Glomerular visceral epithelial cell (primary cell): ENCODE data around the gene PITPNC1.
"Not testable (repeated sequence)": the region's sequence is repeated elsewhere in the genome, so short reads cannot be mapped to it uniquely, and the experiment has no call there.

Experiments used
- DNase-seq: peaks from one replicate; pipeline ENCODE4 v3.0.0-alpha.2; 2016; ENCODE audit errors: extremely low spot score

The PITPNC1 gene

DNA sequence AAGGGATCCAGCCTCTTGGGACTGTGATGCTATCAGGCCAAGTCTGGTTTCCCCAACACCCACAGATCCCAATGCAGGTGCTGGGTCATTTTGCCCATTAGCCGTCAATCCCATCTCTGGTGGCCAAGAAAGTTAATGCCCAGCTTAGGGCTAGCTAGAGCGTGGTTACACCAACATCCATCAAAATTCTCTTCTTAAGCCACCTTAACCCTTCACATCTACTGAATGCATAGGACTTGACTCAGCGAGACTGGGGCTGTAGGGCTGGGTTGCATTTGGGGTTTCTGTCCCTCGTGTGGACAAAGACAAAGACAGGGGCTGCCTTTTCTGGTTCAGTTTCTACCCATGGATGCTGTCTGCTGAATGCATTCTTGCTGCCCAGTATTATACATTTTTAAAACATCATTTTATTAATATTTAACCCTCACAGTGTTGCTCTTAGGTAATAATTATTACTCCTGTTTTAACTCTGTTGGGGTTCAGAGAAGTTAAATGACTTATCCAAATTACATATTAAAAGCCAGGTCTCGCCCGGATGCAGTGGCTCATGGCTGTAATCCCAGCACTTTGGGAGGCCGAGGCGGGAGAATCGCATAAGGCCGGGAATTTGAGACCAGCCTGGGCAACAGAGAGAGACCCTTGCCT lies 199.5 kb downstream of the PITPNC1 start:
- DNase-seq: peak; percentile 30

DNA sequence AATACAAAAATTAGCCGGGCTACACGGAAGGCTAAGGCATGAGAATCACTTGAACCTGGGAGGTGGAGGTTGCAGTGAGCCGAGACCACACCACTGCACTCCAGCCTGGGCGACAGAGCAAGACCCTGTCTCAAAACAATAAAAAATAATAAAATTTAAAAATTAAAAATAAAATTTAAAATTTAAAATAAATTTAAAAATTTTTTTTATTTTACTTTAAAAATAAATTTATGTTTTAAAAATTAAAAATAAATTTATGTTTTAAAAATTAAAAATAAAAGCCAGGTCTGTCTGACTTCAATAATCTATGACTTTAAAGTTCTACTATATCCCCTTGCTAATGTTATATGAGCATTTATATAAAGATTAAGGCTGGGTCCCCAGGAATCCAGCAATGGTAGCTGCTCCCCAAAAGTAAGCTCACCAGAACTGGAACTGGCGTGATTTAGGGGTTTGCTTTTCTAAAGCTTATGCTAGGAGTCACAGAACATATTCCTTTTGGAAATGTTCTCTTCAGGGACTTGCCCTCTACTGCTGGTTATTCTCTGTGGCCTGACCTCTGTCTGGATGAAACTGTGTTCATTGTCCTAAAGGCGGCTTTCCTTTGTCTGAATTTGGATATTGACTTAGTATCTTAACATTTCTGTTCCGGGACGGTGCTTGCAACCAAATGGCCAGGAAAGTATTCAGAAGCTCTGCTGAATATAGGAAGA lies 200.5 kb downstream of the PITPNC1 start:
- no peak for DNase-seq

GRCh38 chr17:67578142-67578457 lies 201.0 kb downstream of the PITPNC1 start:
- no peak for DNase-seq

- DNase-seq: not testable (repeated sequence)
These were observed 201.8 kb downstream of the PITPNC1 start for GRCh38 chr17:67578679-67579405.

GRCh38 chr17:67582673-67583081 lies 205.6 kb downstream of the PITPNC1 start:
- DNase-seq: no peak

- no peak for DNase-seq
These were observed 208.1 kb downstream of the PITPNC1 start for GRCh38 chr17:67585077-67585602.

DNA sequence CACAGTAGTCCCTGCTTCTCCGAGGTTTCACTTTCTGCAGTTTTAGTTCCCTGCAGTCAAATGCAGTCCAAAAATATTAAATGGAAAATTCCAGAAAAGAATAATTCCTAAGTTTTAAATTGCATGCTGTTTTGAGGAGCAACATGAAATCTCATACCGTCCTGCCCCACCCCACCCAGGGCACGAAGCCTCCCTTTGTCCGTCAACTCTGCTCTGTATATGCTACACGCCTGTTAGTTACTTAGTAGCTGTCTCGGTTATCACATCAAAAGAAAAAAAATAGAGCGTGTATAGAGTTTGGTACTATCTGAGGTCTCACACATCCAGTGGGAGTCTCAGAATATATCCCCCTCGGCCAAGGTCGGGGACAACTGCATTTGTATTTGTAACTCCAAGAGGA lies 211.2 kb downstream of the PITPNC1 start:
- DNase-seq: no peak

GRCh38 chr17:67594115-67594880 lies 217.2 kb downstream of the PITPNC1 start:
- peak; percentile 35 for DNase-seq

DNA sequence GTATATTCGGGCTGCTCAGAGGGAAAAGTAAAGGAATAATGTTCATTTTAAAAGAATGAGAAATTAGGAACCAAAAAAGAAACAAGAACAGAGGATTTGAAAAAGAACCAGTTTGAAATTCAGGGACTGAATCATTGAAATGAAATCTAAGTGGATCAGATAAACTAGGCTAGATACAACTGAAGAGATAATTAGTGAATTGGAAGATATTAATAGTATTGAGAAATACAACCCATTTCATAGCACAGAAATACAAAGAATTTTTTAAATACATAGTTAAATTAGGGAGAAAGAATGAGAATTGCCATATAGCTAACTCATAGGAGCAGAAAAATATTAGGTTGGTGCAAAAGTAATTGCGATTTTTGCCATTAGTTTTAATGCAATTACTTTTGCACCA lies 223.3 kb downstream of the PITPNC1 start:
- DNase-seq: no peak

GRCh38 chr17:67601897-67602296 lies 224.8 kb downstream of the PITPNC1 start:
- no peak for DNase-seq

DNA sequence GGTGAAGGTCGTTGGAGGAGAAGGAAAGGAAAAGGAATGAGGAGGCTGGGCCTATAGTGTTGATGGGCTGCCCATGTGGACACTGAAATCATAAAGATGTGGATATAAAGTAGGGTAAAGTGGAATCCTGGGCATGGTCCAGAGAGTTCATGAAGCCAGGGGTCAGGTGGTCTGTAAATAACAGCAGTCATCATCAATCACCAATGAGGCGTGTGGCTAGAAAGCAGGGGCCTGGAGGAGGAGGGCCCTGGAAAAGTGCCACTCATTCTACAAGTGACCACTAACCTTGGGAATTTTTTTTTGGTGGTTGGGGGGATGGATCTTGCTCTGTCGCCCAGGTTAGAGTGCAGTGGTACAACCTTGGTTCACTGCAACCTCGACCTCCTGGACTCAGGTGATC lies 225.4 kb downstream of the PITPNC1 start:
- no peak for DNase-seq

- peak; percentile 46 for DNase-seq
These were observed 225.9 kb downstream of the PITPNC1 start for GRCh38 chr17:67602974-67603373.

DNA sequence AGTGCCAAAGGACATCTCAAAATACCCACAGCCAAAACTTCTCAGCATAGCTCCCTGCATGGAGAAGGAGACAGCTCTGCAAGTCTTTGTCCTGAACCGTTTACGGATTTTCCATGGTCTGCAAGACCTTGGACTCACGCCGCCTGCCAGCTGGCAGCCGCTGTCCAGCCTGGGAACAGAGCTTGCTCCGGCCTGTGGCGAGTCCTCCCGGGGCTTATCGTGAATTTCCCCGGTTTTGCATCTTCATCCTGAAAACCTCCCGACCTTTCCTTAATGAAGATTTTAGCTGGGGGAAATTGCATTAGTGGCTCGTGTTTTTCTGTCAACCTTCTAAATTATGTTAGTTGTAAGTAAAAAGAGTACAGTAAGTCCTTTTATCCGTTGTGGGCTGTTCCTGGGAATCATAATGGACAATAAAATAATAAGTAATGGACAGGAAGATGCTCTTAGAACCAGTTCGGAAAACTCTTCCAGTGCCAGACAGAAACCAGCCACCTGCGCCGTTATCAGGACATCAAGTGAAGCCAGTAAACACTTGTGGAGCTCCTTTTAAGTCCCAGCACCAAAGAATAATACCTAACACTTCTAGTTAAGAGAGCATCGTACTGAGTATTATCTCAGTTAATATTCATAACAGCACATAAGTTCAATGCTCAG lies 228.3 kb downstream of the PITPNC1 start:
- DNase-seq: no peak

- DNase-seq: no peak
These were observed 229.4 kb downstream of the PITPNC1 start for GRCh38 chr17:67606471-67606870.

GRCh38 chr17:67606896-67607604 lies 230.0 kb downstream of the PITPNC1 start:
- no peak for DNase-seq

DNA sequence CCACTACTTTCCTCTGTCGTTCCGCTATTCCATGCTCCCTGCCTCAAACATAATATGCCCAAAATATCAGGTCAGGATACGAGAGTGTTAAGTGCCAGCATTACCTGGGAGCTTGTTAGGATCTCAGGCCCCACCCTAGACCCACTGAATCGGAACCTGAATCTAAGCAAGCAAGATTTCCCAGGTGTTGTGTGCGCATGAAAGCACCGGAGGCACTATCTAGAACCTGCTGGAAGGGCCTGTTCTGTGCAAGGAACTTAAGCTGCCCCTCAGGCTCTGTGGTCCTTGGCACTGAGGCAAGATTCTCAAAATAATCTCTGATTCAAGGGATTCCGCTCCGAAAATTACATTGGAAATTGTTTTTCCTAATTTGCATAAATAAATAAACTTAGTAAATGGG lies 233.0 kb downstream of the PITPNC1 start:
- DNase-seq: no peak

GRCh38 chr17:67613961-67614360 lies 236.9 kb downstream of the PITPNC1 start:
- DNase-seq: no peak

DNA sequence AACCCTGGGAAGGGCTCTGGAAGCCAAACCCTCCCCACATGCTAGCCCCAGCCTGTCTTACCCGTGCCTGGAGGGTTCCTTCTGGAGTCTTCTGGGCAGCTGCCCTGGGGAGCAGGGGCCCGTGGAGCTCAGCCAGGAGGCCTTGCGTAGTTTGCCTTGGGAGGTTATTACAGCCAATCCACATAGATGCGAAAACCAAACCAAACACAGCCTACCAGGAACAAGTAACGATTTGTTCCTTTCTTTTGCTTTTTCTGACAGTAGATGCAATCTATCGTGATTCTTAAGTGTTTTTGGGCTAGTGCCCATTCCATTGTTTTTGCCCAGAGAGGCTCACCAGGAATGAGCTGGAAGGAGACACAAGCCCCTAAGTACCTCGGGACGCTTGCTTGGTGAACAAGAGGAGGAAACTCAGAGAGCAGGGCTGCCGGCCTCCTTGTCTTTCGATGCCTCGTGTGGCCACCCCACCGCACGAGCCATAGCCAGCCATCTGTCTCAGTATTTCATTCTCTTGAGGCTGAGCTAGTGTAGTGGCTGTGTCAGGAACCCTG lies 238.0 kb downstream of the PITPNC1 start:
- no peak for DNase-seq

DNA sequence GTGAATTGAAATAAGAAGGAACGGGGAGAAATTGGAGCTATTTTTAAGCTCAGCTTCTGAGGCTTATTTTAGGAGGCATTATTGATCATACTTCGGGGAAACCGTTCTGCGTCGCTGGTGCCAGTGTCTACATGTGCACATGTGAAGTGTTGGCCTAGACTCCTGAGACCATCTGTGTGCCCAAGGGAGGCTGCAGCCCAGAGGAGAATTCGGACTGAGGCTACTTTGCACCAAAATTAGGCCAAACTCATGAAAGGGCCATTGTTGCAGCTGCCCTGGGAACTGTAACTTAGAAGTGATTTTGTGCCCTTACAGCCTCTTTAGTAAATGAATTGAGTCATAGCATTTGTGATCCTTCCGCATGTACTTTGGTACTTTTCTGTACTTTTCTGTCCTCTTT lies 238.7 kb downstream of the PITPNC1 start:
- no peak for DNase-seq

DNA sequence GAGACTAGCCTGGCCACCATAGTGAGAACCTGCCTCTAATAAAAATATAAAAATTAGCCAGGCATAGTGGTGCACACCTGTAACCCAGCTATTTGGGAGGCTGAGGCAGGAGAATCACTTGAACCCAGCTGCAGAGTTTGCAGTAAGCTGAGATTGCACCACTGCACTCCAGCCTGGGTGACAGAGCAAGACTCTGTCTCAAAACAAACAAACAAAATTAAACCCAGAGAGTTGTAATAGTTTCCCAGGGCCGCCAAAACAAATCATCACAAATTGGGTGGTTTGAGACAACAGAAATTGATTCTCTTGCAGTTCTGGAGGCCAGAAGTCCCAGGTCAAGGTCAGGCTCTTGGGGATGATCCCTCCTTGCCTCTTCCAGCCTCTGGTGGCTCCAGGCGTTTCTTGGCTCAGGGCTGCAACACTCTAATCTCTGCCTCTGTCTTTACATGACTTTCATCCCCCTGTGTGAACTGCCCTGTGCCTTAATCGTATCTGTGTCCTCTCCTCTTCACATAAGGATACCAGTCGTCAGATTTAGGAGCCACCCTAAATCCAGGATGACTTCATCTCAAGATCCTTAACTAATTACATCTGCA lies 240.3 kb downstream of the PITPNC1 start:
- no peak for DNase-seq
